GM10266 (cell line): ENCODE data around the gene TMPRSS13.
"Not testable (repeated sequence)": the region's sequence is repeated elsewhere in the genome, so short reads cannot be mapped to it uniquely, and the experiment has no call there.

Experiments
- DNase-seq: peaks from one replicate; pipeline ENCODE4 v3.0.0; 2012; ENCODE audit errors: extremely low spot score
- TF ChIP-seq, protein P1 (sequence below): IDR thresholded peaks from 2 replicates; pipeline ENCODE4 v1.5.1; 2012; ENCODE audit warnings: mild to moderate bottlenecking, low read depth; ENCODE audit not compliant: control insufficient read depth, insufficient read depth; ENCODE audit errors: missing control alignments

The TMPRSS13 gene

DNA sequence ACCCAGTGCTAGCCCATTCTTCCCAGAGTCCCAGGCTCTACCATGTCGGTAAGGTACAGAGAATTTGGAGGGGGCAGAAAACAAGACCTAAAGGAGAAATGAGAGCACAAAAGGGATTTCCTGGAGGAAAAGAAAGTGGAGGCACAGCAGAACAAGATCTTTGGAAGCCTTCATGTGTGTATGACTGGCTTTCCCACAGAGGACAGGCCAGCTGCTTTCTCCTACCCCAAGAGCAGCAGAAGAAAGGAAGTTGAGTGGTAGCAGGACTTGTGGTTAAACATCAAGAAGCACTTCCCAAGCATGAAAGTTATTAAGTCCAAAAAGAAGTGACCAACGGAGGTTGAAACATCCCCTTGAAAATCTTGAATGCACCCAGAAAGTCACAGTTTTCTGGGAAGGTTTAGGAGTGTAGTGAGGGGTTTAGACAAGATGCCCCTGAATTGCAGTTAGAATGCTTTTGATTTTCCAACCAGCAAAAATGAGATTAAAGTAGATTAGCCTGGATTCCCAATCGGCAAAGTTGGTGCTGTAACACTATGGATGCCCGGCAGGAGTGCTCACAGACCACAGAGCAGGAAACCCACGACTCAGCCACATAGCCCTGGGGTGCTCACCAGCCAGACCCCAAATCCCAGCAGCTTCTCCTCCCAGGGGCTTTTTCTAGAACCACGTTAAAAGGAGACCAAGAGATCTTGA, 608 bp downstream of the TMPRSS13 start:
- TF ChIP-seq, protein P1, sequence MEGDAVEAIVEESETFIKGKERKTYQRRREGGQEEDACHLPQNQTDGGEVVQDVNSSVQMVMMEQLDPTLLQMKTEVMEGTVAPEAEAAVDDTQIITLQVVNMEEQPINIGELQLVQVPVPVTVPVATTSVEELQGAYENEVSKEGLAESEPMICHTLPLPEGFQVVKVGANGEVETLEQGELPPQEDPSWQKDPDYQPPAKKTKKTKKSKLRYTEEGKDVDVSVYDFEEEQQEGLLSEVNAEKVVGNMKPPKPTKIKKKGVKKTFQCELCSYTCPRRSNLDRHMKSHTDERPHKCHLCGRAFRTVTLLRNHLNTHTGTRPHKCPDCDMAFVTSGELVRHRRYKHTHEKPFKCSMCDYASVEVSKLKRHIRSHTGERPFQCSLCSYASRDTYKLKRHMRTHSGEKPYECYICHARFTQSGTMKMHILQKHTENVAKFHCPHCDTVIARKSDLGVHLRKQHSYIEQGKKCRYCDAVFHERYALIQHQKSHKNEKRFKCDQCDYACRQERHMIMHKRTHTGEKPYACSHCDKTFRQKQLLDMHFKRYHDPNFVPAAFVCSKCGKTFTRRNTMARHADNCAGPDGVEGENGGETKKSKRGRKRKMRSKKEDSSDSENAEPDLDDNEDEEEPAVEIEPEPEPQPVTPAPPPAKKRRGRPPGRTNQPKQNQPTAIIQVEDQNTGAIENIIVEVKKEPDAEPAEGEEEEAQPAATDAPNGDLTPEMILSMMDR = no peak
- no peak for DNase-seq

DNA sequence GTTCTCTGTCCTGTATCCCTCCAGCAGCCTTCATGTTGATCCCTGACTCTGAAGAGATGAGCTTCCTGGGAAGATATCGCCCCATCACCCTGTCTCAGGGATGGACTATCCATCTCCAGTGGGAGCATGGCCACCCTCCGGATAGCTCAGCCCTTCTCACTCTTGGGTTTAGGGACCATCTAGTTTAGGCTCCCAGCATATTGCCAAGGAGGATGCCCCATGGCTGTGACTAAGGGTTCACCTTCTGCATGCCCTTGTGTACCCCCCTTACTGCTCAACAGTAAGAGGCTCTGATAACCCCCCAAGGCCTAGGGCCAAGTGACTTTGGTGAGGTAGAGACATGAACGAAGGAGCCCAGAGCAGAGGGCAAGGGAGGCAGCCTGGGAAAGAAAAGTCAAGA, 1.3 kb downstream of the TMPRSS13 start:
- TF ChIP-seq, protein P1 = no peak
- DNase-seq = no peak

DNA sequence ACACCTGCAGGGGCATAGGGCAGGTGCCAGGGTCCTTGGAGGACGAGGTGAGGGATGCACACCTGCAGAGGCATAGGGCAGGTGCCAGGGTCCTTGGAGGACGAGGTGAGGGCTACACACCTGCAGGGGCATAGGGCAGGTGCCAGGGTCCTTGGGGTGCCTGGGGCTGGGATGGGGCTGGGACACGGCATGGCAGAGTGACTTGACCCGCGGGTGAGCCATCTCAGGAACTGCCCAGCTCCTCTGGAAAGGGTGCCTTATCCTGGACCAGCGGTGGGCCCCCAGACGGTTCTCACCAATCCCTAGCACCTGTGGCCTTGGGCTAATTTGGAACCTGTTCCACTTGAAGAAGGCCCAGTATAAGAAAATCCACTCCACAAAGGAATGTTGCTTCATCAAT, 3.0 kb downstream of the TMPRSS13 start:
- DNase-seq = not testable (repeated sequence)

DNA sequence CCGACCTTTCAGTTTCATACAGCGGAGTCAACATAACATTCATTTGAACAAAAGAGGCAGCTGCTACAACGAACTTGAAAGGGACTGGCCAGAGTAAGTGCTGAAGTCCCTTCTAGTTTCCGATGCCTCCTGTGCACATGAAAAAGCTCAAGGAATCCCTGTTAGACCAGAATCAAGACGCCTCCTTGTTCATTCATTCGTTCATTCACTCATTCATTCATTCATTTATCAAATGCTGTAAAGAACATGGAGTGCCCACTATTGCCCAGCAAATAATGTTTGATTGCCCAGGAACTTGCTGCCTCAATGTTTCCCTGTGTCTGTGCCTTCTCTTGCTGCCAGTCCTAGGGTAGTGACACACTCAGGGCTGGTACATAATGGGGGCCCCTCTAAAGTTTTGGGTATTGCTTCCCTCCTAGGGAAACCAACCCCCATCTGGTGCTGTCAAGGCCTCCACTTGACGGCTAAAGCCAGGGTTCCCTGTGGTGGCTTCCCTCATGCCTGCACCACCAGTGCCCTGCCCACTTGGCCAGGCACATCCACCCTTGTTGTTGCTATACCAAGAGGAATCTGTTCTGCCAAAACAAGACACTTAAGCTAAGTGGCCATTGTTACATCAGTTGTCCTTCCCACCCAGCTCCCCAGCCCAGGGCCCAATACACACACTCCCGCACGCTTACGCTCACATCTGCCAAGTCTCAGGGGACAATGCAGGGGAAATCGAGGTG, 3.8 kb downstream of the TMPRSS13 start:
- TF ChIP-seq, protein P1 = no peak
- no peak for DNase-seq

DNA sequence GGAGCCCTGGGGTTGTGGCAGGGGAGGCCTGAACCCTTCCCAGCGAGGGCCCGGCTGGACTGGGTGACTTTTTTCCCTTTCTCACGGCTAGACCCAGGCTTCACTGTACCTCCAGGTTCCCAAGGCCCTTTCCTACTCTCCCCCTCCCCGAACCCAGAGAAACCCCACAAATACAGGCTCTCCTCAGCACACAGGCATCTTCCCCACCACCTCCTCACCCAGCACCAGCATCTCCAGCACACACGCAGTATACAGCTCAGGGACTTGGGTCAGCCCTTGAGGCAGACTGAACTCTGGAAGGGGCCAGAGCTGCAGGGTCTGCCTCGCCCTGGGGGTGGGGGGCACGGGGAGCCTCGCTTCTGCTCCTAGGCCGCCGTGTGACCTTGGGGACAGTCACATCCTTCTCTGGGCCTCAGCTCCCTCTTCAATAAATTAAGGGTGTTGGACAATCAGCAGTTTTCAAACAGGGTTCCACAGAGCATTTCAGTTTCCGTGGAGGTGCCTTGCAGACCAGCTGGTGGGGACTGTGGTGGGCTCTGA, 4.5 kb downstream of the TMPRSS13 start:
- DNase-seq = no peak
- TF ChIP-seq, protein P1 = no peak

DNA sequence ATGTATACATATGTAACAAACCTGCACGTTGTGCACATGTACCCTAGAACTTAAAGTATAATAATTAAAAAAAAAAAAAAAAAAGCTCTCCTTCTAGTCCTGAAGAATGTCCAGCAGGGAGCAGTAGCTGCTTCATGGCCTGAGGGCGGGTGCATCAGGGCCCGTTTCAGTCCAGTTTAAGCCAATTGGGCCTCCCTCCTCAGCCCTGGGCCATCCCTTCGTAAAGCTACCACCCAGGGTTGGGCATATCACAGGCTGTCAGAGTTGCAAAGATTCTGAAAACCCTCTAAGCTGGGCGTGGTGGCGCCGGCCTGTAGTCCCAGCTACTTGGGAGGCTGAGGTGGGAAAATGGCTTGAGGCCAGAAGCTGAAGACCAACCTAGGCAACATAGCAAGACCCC, 5.4 kb downstream of the TMPRSS13 start:
- no peak for DNase-seq
- TF ChIP-seq, protein P1 = no peak

DNA sequence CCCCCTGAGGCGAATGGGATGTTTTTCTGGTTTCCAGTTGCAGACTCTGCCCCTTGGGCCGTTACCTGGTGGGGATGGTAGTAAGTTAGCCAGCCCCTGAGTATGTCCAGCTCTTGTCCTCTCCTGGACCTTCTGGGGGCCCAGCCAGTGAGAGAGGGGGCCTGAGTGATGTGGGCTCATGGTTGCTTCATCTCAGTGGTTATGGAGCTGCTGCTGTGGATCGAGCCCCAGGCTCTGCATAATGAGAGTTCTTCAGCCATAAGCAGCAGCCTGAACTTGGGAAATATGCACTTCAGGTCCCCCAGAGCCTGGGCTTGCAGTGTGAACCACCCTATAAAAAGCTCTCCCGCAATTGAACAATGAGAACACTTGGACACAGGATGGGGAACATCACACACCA, 5.9 kb downstream of the TMPRSS13 start:
- TF ChIP-seq, protein P1 = no peak
- no peak for DNase-seq
